Activated naive CD8-positive, alpha-beta T cell (primary cell): ENCODE data around the gene TXNRD2.

Experiments
- H3K27ac Mint-ChIP-seq: one replicate; pipeline ENCODE4 v1.8.0; 2021; ENCODE audit warnings: mixed read lengths
- H3K27me3 Mint-ChIP-seq: one replicate; pipeline ENCODE4 v1.8.0; 2021; ENCODE audit warnings: mixed read lengths
- H3K36me3 Mint-ChIP-seq: one replicate; pipeline ENCODE4 v1.8.0; 2021; ENCODE audit warnings: mixed read lengths
- H3K4me1 Mint-ChIP-seq: one replicate; pipeline ENCODE4 v1.8.0; 2021; ENCODE audit warnings: low read depth, mixed read lengths
- H3K4me3 Mint-ChIP-seq: one replicate; pipeline ENCODE4 v1.8.0; 2021; ENCODE audit warnings: mild to moderate bottlenecking, mixed read lengths
- H3K9me3 Mint-ChIP-seq: one replicate; pipeline ENCODE4 v1.8.0; 2021; ENCODE audit warnings: low read depth, mixed read lengths

TXNRD2 gene

GRCh38 chr22:19964701-19965386 is 23.2 kb upstream of the TXNRD2 start:
- peaks cover 3% of the 10 kb centered on the region for H3K4me1 Mint-ChIP-seq
- no peaks in the 10 kb centered on the region for H3K27me3 Mint-ChIP-seq
- H3K36me3 Mint-ChIP-seq, result no peaks in the 10 kb centered on the region
- no peak overlapping the region for H3K27ac Mint-ChIP-seq
- H3K4me3 Mint-ChIP-seq, result no peak overlapping the region
- no peaks in the 10 kb centered on the region for H3K9me3 Mint-ChIP-seq

DNA sequence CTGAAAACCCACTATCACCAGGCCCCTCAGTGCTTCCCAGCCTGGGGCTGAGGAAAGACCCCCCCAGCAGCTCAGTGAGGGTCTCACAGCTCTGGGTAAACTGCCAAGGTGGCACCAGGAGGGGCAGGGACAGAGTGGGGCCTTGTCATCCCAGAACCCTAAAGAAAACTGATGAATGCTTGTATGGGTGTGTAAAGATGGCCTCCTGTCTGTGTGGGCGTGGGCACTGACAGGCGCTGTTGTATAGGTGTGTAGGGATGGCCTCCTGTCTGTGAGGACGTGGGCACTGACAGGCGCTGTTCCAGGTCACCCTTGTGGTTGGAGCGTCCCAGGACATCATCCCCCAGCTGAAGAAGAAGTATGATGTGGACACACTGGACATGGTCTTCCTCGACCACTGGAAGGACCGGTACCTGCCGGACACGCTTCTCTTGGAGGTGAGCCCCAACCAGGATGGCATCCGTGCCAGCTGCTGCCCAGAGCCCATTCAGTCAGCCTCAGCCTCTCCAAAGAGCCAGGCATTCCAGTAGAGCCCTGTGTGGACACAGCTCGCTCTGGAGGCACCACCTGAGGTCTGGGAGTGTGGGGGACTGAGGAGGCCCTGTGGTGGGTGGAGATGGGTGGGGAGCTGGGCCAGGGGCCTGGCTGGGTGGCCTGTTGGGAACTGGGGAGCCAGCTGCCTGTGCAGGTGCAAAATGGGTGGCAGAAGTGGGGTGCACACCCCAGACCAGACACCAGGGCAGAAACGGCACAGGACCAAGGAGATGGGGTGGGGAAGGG is 22.4 kb upstream of the TXNRD2 start:
- Mint-ChIP-seq H3K4me1 (peaks cover 3% of the 10 kb centered on the region), H3K4me3 (no peak overlapping the region), H3K9me3 (no peaks in the 10 kb centered on the region), H3K36me3 (no peaks in the 10 kb centered on the region), H3K27me3 (no peaks in the 10 kb centered on the region), H3K27ac (no peak overlapping the region)

GRCh38 chr22:19962909-19963806 is 21.5 kb upstream of the TXNRD2 start:
- no peak overlapping the region for H3K4me3 Mint-ChIP-seq
- no peaks in the 10 kb centered on the region for H3K9me3 Mint-ChIP-seq
- no peaks in the 10 kb centered on the region for H3K27me3 Mint-ChIP-seq
- H3K27ac Mint-ChIP-seq, result no peak overlapping the region
- H3K36me3 Mint-ChIP-seq, result no peaks in the 10 kb centered on the region
- peaks cover 3% of the 10 kb centered on the region for H3K4me1 Mint-ChIP-seq

GRCh38 chr22:19962246-19962908 is 20.8 kb upstream of the TXNRD2 start:
- no peaks in the 10 kb centered on the region for H3K27me3 Mint-ChIP-seq
- H3K36me3 Mint-ChIP-seq, result no peaks in the 10 kb centered on the region
- H3K27ac Mint-ChIP-seq, result no peak overlapping the region
- H3K4me1 Mint-ChIP-seq, result peaks cover 3% of the 10 kb centered on the region
- no peaks in the 10 kb centered on the region for H3K9me3 Mint-ChIP-seq
- H3K4me3 Mint-ChIP-seq, result no peak overlapping the region

GRCh38 chr22:19961868-19962245 is 20.2 kb upstream of the TXNRD2 start:
- Mint-ChIP-seq H3K9me3 (no peaks in the 10 kb centered on the region), H3K4me1 (peaks cover 3% of the 10 kb centered on the region), H3K36me3 (no peaks in the 10 kb centered on the region), H3K4me3 (no peak overlapping the region), H3K27me3 (no peaks in the 10 kb centered on the region), H3K27ac (no peak overlapping the region)

- H3K27ac Mint-ChIP-seq, result no peak overlapping the region
- H3K9me3 Mint-ChIP-seq, result no peaks in the 10 kb centered on the region
- H3K4me3 Mint-ChIP-seq, result no peak overlapping the region
- H3K36me3 Mint-ChIP-seq, result no peaks in the 10 kb centered on the region
- H3K4me1 Mint-ChIP-seq, result peaks cover 3% of the 10 kb centered on the region
- no peaks in the 10 kb centered on the region for H3K27me3 Mint-ChIP-seq
Observed at GRCh38 chr22:19961201-19961580, 19.6 kb upstream of the TXNRD2 start.

GRCh38 chr22:19960491-19961200 is 19.0 kb upstream of the TXNRD2 start:
- Mint-ChIP-seq H3K36me3 (no peaks in the 10 kb centered on the region), H3K27me3 (no peaks in the 10 kb centered on the region), H3K9me3 (no peaks in the 10 kb centered on the region)

GRCh38 chr22:19959587-19960490 is 18.2 kb upstream of the TXNRD2 start:
- Mint-ChIP-seq H3K27me3 (no peaks in the 10 kb centered on the region), H3K4me3 (no peak overlapping the region), H3K9me3 (no peaks in the 10 kb centered on the region), H3K4me1 (peaks cover 9% of the 10 kb centered on the region), H3K27ac (no peak overlapping the region), H3K36me3 (no peaks in the 10 kb centered on the region)

More at GRCh38 chr22:19960491-19961200, 19.0 kb upstream of the TXNRD2 start:
- Mint-ChIP-seq H3K4me3 (no peak overlapping the region), H3K27ac (no peak overlapping the region), H3K4me1 (peaks cover 6% of the 10 kb centered on the region)

GRCh38 chr22:19959043-19959586 is 17.5 kb upstream of the TXNRD2 start:
- Mint-ChIP-seq H3K27me3 (no peaks in the 10 kb centered on the region), H3K9me3 (no peaks in the 10 kb centered on the region), H3K36me3 (no peaks in the 10 kb centered on the region), H3K4me3 (no peak overlapping the region), H3K27ac (no peak overlapping the region), H3K4me1 (peaks cover 9% of the 10 kb centered on the region)

- Mint-ChIP-seq H3K4me3 (no peak overlapping the region), H3K4me1 (peaks cover 11% of the 10 kb centered on the region), H3K27me3 (no peaks in the 10 kb centered on the region), H3K9me3 (no peaks in the 10 kb centered on the region), H3K36me3 (no peaks in the 10 kb centered on the region), H3K27ac (no peak overlapping the region)
Observed at GRCh38 chr22:19958083-19959042, 16.7 kb upstream of the TXNRD2 start.

GRCh38 chr22:19957445-19957844 is 15.8 kb upstream of the TXNRD2 start:
- no peak overlapping the region for H3K27ac Mint-ChIP-seq
- H3K4me1 Mint-ChIP-seq, result peaks cover 9% of the 10 kb centered on the region
- H3K36me3 Mint-ChIP-seq, result no peaks in the 10 kb centered on the region
- no peaks in the 10 kb centered on the region for H3K9me3 Mint-ChIP-seq
- H3K4me3 Mint-ChIP-seq, result no peak overlapping the region
- no peaks in the 10 kb centered on the region for H3K27me3 Mint-ChIP-seq
